OCI-LY7 (cell line): ENCODE data around the gene NDUFAF5.

Source experiments
- EZH2phosphoT487 ChIP-seq: fragments of 200-600 bp; sonication (generic); IDR thresholded peaks from 2 replicates; pipeline ENCODE4 v1.6.1; 2018; ENCODE audit warnings: low read depth, borderline replicate concordance, mild to moderate bottlenecking, mixed run types, antibody characterized with exemption, low read length, moderate library complexity, mixed read lengths
- TF ChIP-seq, protein P1 (sequence below): fragments of 200-600 bp; sonication (generic); conservative IDR thresholded peaks from 2 replicates; pipeline ENCODE4 v1.5.1; 2014; ENCODE audit warnings: mild to moderate bottlenecking, antibody characterized with exemption, low read length, moderate library complexity, mixed read lengths

DNA sequence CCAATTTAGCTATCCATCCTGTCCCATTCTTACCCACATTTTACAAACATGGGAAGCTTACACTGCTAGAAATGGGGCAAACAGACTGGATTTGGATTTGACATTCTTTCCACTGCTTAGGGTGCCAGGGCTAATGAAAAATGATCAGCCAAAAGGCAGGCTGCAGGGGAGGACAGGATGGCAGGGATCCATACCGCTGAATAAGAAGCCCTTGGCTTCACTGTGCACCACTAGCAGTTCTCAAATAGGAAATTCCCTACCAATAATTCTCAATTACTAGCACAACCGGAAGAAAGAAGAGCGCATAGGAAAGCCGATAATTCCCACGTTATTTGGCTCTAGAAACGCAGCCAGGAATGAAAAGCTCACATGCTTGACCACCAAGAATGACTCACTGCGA lies 73.1 kb downstream of the NDUFAF5 start:
- TF ChIP-seq, protein P1, sequence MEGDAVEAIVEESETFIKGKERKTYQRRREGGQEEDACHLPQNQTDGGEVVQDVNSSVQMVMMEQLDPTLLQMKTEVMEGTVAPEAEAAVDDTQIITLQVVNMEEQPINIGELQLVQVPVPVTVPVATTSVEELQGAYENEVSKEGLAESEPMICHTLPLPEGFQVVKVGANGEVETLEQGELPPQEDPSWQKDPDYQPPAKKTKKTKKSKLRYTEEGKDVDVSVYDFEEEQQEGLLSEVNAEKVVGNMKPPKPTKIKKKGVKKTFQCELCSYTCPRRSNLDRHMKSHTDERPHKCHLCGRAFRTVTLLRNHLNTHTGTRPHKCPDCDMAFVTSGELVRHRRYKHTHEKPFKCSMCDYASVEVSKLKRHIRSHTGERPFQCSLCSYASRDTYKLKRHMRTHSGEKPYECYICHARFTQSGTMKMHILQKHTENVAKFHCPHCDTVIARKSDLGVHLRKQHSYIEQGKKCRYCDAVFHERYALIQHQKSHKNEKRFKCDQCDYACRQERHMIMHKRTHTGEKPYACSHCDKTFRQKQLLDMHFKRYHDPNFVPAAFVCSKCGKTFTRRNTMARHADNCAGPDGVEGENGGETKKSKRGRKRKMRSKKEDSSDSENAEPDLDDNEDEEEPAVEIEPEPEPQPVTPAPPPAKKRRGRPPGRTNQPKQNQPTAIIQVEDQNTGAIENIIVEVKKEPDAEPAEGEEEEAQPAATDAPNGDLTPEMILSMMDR: no peak
- no peak for TF ChIP-seq EZH2phosphoT487
